ENCODE data around the gene GAB2. TPM values are rescaled to one million over a fixed set of nuclear protein-coding genes. Genes with fewer than 3 reads are reported as not detected.

GAB2 gene
- total RNA-seq, 1 donor from 2014 or later, result 6.6 TPM

DNA sequence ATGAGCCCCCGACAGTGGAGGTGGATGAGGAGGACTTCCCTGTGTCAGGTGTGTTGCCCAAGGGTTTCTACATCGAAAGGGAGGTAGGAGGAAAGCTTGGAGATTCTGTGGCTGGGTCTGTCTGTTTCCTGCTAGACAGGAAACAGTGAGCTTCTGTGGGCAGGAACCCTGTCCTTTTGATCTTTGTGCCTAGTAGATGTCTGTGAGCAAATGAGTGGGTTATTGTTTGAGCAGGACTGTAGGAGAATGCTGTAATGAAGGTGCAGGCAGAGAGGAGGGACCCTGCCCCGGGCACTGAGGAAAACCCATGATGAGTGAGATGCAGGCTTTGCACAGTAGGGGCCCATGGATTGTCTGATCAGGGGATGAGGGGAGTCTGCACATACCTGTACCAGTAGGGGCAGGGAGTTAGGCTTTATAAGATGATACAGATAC is 214.9 kb downstream of the GAB2 start:
- FAIRE-seq, result no peak
- Histone ChIP-seq H3K36me3 (ENCODE audit: control insufficient read depth, insufficient read depth, low read length) (peaks cover 9% of the 10 kb centered on the region), H3K27me3 (ENCODE audit: control insufficient read depth, insufficient read depth, low read length) (no peaks in the 10 kb centered on the region), H3K4me3 (ENCODE audit: low read depth, low read length) (no peak overlapping the region)
- TF ChIP-seq, protein P1, sequence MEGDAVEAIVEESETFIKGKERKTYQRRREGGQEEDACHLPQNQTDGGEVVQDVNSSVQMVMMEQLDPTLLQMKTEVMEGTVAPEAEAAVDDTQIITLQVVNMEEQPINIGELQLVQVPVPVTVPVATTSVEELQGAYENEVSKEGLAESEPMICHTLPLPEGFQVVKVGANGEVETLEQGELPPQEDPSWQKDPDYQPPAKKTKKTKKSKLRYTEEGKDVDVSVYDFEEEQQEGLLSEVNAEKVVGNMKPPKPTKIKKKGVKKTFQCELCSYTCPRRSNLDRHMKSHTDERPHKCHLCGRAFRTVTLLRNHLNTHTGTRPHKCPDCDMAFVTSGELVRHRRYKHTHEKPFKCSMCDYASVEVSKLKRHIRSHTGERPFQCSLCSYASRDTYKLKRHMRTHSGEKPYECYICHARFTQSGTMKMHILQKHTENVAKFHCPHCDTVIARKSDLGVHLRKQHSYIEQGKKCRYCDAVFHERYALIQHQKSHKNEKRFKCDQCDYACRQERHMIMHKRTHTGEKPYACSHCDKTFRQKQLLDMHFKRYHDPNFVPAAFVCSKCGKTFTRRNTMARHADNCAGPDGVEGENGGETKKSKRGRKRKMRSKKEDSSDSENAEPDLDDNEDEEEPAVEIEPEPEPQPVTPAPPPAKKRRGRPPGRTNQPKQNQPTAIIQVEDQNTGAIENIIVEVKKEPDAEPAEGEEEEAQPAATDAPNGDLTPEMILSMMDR (IDR thresholded peaks at IDR 0.05; ENCODE audit: insufficient read depth, low read length, severe bottlenecking), result no peak
- no peak for DNase-seq (ENCODE audit: low read depth)

DNA sequence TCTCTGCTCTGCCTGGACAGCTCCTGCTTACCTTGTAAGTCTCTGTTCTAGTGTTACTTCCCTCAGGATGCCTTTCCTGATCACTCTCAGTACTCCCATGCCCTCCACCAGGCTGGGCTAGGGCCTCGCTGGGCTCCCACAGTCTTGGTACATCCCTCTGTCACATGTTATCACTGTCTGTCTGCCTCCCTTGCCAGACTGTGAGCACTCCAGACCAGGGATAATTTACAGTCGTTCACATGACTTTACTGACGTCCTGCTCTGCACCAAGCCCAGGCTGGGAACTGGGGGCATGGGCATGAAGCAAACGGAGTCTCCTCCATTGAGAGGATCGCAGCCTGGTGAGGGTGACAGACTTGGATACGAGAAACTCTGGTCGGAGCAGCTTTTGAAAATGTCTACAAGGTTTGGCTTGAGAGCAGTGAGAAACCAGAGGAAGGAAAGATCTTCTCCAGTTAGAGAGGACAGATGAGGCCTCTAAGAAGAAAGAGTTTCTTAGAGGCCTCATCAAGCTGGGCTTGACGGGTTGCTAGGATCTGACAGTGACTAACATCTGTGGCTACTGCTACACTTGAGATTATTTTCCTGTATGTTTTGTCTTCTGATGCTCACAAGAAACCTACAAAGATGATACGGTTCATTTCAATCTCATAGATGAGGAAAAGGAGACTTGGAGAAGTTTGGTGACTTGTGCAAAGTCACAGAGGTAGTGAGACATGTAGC is 216.4 kb downstream of the GAB2 start:
- DNase-seq (ENCODE audit: low read depth) (no peak), FAIRE-seq (no peak)
- H3K36me3 ChIP-seq (ENCODE audit: control insufficient read depth, insufficient read depth, low read length), result peaks cover 14% of the 10 kb centered on the region
- TF ChIP-seq, protein P1 (IDR thresholded peaks at IDR 0.05; ENCODE audit: insufficient read depth, low read length, severe bottlenecking), result no peak
- no peaks in the 10 kb centered on the region for H3K27me3 ChIP-seq (ENCODE audit: control insufficient read depth, insufficient read depth, low read length)
- no peak overlapping the region for H3K4me3 ChIP-seq (ENCODE audit: low read depth, low read length)

DNA sequence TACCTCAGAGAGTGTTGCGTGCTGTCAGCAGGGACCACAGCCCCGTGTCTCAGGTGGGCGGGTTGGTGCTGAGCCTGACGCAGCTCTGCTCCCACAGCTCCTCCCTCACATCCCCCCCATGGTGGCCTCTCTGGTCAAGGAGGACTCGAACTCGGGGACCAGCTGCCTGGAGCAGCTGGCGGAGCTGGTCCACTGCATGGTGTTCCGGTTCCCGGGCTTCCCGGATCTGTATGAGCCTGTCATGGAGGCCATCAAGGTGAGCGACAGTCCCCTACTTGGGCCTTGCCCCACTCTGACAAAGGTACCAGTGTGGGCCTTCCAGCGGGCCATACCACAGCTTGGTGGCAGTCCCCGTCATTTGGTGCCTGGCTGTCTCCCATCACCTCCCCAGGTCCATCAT is 217.1 kb downstream of the GAB2 start:
- TF ChIP-seq, protein P1 (IDR thresholded peaks at IDR 0.05; ENCODE audit: insufficient read depth, low read length, severe bottlenecking), result no peak
- no peak for DNase-seq (ENCODE audit: low read depth)
- H3K27me3 ChIP-seq (ENCODE audit: control insufficient read depth, insufficient read depth, low read length), result no peaks in the 10 kb centered on the region
- H3K36me3 ChIP-seq (ENCODE audit: control insufficient read depth, insufficient read depth, low read length), result peaks cover 14% of the 10 kb centered on the region
- FAIRE-seq, result no peak
- H3K4me3 ChIP-seq (ENCODE audit: low read depth, low read length), result no peak overlapping the region

DNA sequence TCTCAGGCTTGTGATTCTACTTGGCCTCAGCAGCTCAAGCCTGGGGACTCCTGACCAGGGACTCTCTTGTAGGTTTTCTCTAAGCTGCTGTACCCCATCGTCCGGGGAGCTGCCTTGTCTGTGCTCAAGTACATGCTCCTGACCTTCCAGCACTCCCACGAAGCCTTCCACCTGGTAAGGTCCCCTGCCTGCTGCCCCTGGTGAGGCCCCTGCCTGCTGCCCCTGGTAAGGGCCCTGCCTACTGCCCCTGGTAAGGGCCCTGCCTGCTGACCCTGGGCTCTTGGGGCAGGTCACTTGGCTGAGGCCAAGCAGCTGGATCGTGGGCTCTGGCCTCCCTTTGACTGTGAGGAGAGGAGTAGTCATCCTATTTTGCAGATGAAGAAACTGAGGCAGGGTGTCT is 217.6 kb downstream of the GAB2 start:
- no peak overlapping the region for H3K4me3 ChIP-seq (ENCODE audit: low read depth, low read length)
- H3K36me3 ChIP-seq (ENCODE audit: control insufficient read depth, insufficient read depth, low read length), result peaks cover 14% of the 10 kb centered on the region
- FAIRE-seq (no peak), DNase-seq (ENCODE audit: low read depth) (no peak)
- TF ChIP-seq, protein P1 (IDR thresholded peaks at IDR 0.05; ENCODE audit: insufficient read depth, low read length, severe bottlenecking), result no peak
- no peaks in the 10 kb centered on the region for H3K27me3 ChIP-seq (ENCODE audit: control insufficient read depth, insufficient read depth, low read length)

DNA sequence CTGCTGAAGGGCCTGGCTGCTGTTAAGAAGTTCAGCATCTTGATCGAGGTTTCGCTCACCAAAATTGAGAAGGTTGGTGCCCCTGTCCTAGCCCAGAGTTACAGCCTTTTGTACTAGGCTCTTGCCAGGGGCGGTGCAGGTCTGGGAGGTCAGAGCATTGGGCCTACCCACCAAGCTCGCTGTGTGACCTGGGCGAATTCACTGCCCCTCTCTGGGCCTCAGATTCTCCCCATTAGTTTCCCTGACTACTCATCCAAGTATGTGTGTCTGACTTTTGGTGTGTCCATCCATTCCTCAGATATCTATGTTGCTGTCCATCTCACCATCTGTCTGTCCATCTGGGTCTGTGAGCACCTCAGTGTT is 218.0 kb downstream of the GAB2 start:
- Histone ChIP-seq H3K4me3 (ENCODE audit: low read depth, low read length) (no peak overlapping the region), H3K36me3 (ENCODE audit: control insufficient read depth, insufficient read depth, low read length) (peaks cover 14% of the 10 kb centered on the region), H3K27me3 (ENCODE audit: control insufficient read depth, insufficient read depth, low read length) (no peaks in the 10 kb centered on the region)
- DNase-seq (ENCODE audit: low read depth), result no peak
- FAIRE-seq, result no peak
- TF ChIP-seq, protein P1 (IDR thresholded peaks at IDR 0.05; ENCODE audit: insufficient read depth, low read length, severe bottlenecking), result no peak
